MM.1S (cell line): ENCODE measurements around the gene TPSAB1.

Source experiments
- DNase-seq: peaks from one replicate; pipeline ENCODE4 v3.0.0-alpha.2; 2015
- H2AFZ ChIP-seq: fragments of 300-600 bp; sonication (generic); 2 replicates; pipeline ENCODE4 v1.6.0; 2016; ENCODE audit warnings: antibody characterized with exemption, low read length
- H3F3A ChIP-seq: fragments of 300-600 bp; sonication (generic); 2 replicates; pipeline ENCODE4 v1.6.1; 2016; ENCODE audit warnings: mild to moderate bottlenecking, antibody characterized with exemption, low read length, moderate library complexity, mixed read lengths; ENCODE audit not compliant: insufficient read depth
- H3K27ac ChIP-seq: fragments of 300-600 bp; sonication (generic); 2 replicates; pipeline ENCODE4 v1.5.1; 2016; ENCODE audit warnings: mild to moderate bottlenecking, low read length
- H3K27me3 ChIP-seq: fragments of 300-600 bp; sonication (generic); replicated peaks from 2 replicates; pipeline ENCODE4 v1.6.0; 2016; ENCODE audit warnings: low read length; ENCODE audit not compliant: insufficient read depth
- H3K36me3 ChIP-seq: fragments of 300-600 bp; sonication (generic); replicated peaks from 2 replicates; pipeline ENCODE4 v1.6.1; 2016; ENCODE audit warnings: mild to moderate bottlenecking, low read length, mixed read lengths; ENCODE audit not compliant: insufficient read depth
- H3K4me1 ChIP-seq: fragments of 300-600 bp; sonication (generic); 2 replicates; pipeline ENCODE4 v1.6.1; 2016; ENCODE audit warnings: low read length, mixed read lengths
- H3K4me2 ChIP-seq: fragments of 300-600 bp; sonication (generic); 2 replicates; pipeline ENCODE4 v1.6.0; 2016; ENCODE audit warnings: low read depth, low read length
- H3K4me3 ChIP-seq: fragments of 300-600 bp; sonication (generic); 2 replicates; pipeline ENCODE4 v1.5.1; 2016; ENCODE audit warnings: low read length, mixed read lengths
- H3K79me2 ChIP-seq: fragments of 300-600 bp; sonication (generic); 2 replicates; pipeline ENCODE4 v1.6.1; 2016; ENCODE audit warnings: mixed run types, low read length, mixed read lengths
- H3K9ac ChIP-seq: fragments of 300-600 bp; sonication (generic); 2 replicates; pipeline ENCODE4 v1.6.1; 2016; ENCODE audit warnings: low read length, mixed read lengths
- H3K9me2 ChIP-seq: fragments of 300-600 bp; sonication (generic); replicated peaks from 2 replicates; pipeline ENCODE4 v1.6.1; 2016; ENCODE audit warnings: mild to moderate bottlenecking, low read length, mixed read lengths; ENCODE audit not compliant: insufficient read depth
- H3K9me3 ChIP-seq: fragments of 300-600 bp; sonication (generic); replicated peaks from 2 replicates; pipeline ENCODE4 v1.6.1; 2016; ENCODE audit warnings: mild to moderate bottlenecking, low read length, mixed read lengths; ENCODE audit not compliant: insufficient read depth
- H4K20me1 ChIP-seq: fragments of 300-600 bp; sonication (generic); 2 replicates; pipeline ENCODE4 v1.6.1; 2016; ENCODE audit warnings: mild to moderate bottlenecking, low read length, moderate library complexity, mixed read lengths; ENCODE audit not compliant: insufficient read depth
- EZH2 ChIP-seq: fragments of 300-600 bp; sonication (generic); optimal IDR thresholded peaks from 2 replicates; pipeline ENCODE3; 2017; ENCODE audit warnings: low read depth, mild to moderate bottlenecking, antibody characterized with exemption, low read length, mixed read lengths
- EZH2phosphoT487 ChIP-seq: fragments of 300-600 bp; sonication (generic); IDR thresholded peaks from 2 replicates; pipeline ENCODE4 v1.6.1; 2018; ENCODE audit warnings: antibody characterized with exemption, low read length
- TF ChIP-seq, protein P1 (sequence below): fragments of 300-600 bp; sonication (generic); IDR thresholded peaks from 2 replicates; pipeline ENCODE4 v1.5.1; 2016; ENCODE audit warnings: antibody characterized with exemption, low read length, mixed read lengths

TPSAB1 gene

DNA sequence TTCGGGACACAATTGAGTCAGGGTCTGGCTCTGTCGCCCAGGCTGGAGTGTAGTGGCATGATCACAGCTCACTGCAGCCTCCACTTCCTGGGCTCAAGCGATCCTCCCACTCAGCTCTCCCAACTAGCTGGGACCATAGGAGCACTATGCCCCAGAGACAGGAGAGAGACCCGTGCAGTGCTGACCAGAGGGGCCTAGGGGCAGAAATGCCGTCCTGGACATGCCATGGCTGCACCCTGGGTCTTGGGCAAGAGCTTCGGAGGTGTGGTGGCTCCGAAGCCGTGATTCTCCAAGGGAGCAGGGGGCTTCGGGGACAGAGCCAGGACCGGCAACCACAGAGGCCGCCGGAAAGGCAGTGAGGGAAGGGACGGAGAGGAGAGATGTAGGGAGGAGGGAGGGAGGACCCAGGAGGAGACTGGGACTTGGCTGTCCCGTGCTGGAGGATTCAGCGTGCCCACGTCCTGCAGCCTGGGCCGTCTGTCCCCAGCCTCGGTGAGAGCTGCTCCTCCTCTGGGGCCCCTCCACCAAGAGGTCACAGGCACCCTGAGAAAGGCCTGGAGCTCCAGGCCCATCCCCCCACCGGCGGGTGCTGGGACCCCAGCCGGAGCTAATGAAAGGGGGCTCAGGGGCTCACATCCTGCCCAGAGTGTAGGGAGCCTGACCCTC, 37.2 kb downstream of the TPSAB1 start:
- TF ChIP-seq EZH2 = no peak
- TF ChIP-seq, protein P1, sequence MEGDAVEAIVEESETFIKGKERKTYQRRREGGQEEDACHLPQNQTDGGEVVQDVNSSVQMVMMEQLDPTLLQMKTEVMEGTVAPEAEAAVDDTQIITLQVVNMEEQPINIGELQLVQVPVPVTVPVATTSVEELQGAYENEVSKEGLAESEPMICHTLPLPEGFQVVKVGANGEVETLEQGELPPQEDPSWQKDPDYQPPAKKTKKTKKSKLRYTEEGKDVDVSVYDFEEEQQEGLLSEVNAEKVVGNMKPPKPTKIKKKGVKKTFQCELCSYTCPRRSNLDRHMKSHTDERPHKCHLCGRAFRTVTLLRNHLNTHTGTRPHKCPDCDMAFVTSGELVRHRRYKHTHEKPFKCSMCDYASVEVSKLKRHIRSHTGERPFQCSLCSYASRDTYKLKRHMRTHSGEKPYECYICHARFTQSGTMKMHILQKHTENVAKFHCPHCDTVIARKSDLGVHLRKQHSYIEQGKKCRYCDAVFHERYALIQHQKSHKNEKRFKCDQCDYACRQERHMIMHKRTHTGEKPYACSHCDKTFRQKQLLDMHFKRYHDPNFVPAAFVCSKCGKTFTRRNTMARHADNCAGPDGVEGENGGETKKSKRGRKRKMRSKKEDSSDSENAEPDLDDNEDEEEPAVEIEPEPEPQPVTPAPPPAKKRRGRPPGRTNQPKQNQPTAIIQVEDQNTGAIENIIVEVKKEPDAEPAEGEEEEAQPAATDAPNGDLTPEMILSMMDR = no peak
- TF ChIP-seq EZH2phosphoT487 = no peak
- Histone ChIP-seq H3F3A (no peaks in the 10 kb centered on the region), H3K4me3 (no peak overlapping the region), H3K9ac (no peak overlapping the region), H3K79me2 (no peaks in the 10 kb centered on the region), H2AFZ (no peak overlapping the region), H3K4me2 (no peak overlapping the region), H3K27me3 (peaks cover 94% of the 10 kb centered on the region), H3K36me3 (no peaks in the 10 kb centered on the region), H3K9me3 (no peaks in the 10 kb centered on the region), H3K4me1 (no peaks in the 10 kb centered on the region), H4K20me1 (no peaks in the 10 kb centered on the region), H3K9me2 (no peaks in the 10 kb centered on the region), H3K27ac (no peak overlapping the region)
- no peak for DNase-seq

DNA sequence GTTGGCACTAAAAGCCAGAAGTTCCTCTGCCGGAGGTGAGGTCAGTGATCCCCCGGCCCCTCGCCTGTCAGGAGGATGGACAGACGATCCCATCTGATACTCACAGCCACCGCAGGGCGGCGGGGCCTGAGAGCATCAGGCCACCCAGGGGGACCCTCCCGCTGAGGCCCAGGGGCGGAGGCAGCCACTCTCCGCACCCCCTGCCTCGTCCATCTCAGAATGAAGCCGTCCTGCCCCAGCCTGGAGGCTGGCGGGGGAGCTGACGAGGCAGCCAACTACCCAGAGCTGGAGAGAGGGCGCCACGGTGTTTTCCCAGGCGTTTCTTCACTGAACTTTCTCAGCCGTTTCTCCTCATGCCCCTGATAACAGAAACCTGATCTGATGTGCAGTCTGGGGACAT, 38.0 kb downstream of the TPSAB1 start:
- Histone ChIP-seq H3K27ac (no peak overlapping the region), H3K9me2 (no peaks in the 10 kb centered on the region), H3K9ac (no peak overlapping the region), H3K27me3 (peaks cover 94% of the 10 kb centered on the region), H3K79me2 (no peaks in the 10 kb centered on the region), H4K20me1 (no peaks in the 10 kb centered on the region), H3K4me2 (no peak overlapping the region), H3K4me1 (no peaks in the 10 kb centered on the region), H3K4me3 (no peak overlapping the region), H3F3A (no peaks in the 10 kb centered on the region), H2AFZ (no peak overlapping the region), H3K9me3 (no peaks in the 10 kb centered on the region), H3K36me3 (no peaks in the 10 kb centered on the region)
- TF ChIP-seq EZH2 (no peak), EZH2phosphoT487 (no peak)
- TF ChIP-seq, protein P1 = 0 out of 2 replicates have a peak, but pooled peaks have one; percentile 3
- DNase-seq = no peak

DNA sequence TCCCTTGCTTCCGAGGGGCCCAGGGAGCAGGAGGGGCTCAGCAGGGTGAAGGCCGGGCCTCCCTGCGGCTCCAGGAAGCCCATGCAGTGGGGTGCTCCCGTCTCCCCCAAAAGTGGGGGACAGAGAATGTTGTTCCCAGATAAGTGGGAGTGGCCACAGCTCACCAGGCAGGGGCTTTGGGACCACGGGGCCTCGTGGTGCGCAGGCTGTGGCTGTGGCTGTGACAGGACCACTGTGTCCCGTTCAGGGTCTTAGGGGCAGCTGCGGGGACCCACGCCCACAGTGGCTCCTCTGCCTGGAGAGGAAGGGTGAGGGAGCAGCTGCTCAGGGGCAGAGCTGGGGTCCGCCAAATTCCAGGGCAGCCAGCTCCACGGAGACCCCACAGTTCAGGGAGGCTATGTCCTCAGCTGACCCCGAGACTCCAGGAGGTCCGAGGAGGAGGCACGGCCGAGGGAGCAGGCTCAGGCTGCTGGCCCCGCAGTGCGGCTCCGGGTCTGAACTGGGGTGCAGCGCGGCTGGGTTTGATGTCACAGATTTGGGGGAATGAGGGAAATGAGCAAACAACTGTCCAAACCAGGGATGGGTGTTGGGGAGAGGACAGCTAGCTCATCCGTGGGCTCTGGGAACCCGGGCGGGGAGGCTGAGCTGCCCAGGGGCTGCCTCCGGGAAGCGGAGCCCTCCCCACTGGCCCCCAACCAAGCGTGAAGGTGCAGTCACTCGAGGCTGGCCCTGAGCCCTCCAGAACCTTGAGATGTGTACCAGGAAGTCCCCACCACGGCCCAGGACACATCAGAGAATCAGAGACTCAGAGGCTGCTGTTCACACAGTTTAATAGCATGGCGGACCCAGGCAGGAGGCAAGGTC, 38.8 kb downstream of the TPSAB1 start:
- DNase-seq = no peak
- H2AFZ ChIP-seq = no peak overlapping the region
- H3K9ac ChIP-seq = no peak overlapping the region
- H3K27me3 ChIP-seq = peaks cover 94% of the 10 kb centered on the region
- TF ChIP-seq EZH2 = no peak
- no peak for TF ChIP-seq EZH2phosphoT487
- TF ChIP-seq, protein P1 = no peak
- H3F3A ChIP-seq = no peaks in the 10 kb centered on the region
- no peaks in the 10 kb centered on the region for H3K9me3 ChIP-seq
- H3K9me2 ChIP-seq = no peaks in the 10 kb centered on the region
- H3K79me2 ChIP-seq = no peaks in the 10 kb centered on the region
- no peaks in the 10 kb centered on the region for H3K4me1 ChIP-seq
- no peaks in the 10 kb centered on the region for H4K20me1 ChIP-seq
- H3K36me3 ChIP-seq = no peaks in the 10 kb centered on the region
- no peak overlapping the region for H3K4me2 ChIP-seq
- no peak overlapping the region for H3K4me3 ChIP-seq
- no peak overlapping the region for H3K27ac ChIP-seq
